ENCODE results near the gene SHOX. TPM values are rescaled to one million over a fixed set of nuclear protein-coding genes. Genes with fewer than 3 reads are reported as not detected.
"Not testable (repeated sequence)": the region's sequence is repeated elsewhere in the genome, so short reads cannot be mapped to it uniquely, and the experiment has no call there.

SHOX gene
- total RNA-seq, 4 donors from 2014 or later, result 0.17 TPM; not detected in 3

GRCh38 chrX:608088-608487, 22.5 kb upstream of the SHOX start:
- DNase-seq (ENCODE audit: extremely low spot score); H3K27me3 ChIP-seq; H3K4me3 ChIP-seq; H3K4me1 ChIP-seq; intact Hi-C loops (cut with DNase I); H3K36me3 ChIP-seq; H3K27ac ChIP-seq (replicated peaks in 1 of 4): not testable (repeated sequence)
- WGBS, result 78% methylated on average over 2 of the region's 3 CpGs
- peaks cover 0 to 28% (median 18%) of the 10 kb centered on the region in 4 donors for H3K9me3 ChIP-seq

GRCh38 chrX:614136-614535, 16.5 kb upstream of the SHOX start:
- DNase-seq (ENCODE audit: extremely low spot score), result peak; percentile 75

GRCh38 chrX:617401-617800, 13.2 kb upstream of the SHOX start:
- WGBS, result 40% methylated on average over 7 of the region's 7 CpGs
- no peak for TF ChIP-seq CTCF (IDR thresholded peaks at IDR 0.05)
- no peak overlapping the region for H3K27ac ChIP-seq (replicated peaks in 1 of 4)
- H3K4me3 ChIP-seq, result no peak overlapping the region
- intact Hi-C loops (cut with DNase I), result no loop called here
- peaks cover 0 to 8% (median 0%) of the 10 kb centered on the region in 4 donors for H3K9me3 ChIP-seq
- H3K27me3 ChIP-seq, result peaks cover 0 to 95% (median 22%) of the 10 kb centered on the region in 4 donors
- DNase-seq (ENCODE audit: extremely low spot score), result peak; percentile 86
- no peaks in the 10 kb centered on the region for H3K36me3 ChIP-seq
- no peaks in the 10 kb centered on the region for H3K4me1 ChIP-seq

More at GRCh38 chrX:614136-614535, 16.5 kb upstream of the SHOX start:
- no peak overlapping the region for H3K4me3 ChIP-seq
- intact Hi-C loops (cut with DNase I), result no loop called here
- no peaks in the 10 kb centered on the region for H3K4me1 ChIP-seq
- H3K27ac ChIP-seq (replicated peaks in 1 of 4), result no peak overlapping the region
- peaks cover 0 to 63% (median 9%) of the 10 kb centered on the region in 4 donors for H3K27me3 ChIP-seq
- no peaks in the 10 kb centered on the region for H3K36me3 ChIP-seq
- TF ChIP-seq EP300 (IDR thresholded peaks at IDR 0.05), result no peak
- TF ChIP-seq POLR2AphosphoS5 (IDR thresholded peaks at IDR 0.05), result no peak
- 80% methylated on average over 3 of the region's 5 CpGs for WGBS
- H3K9me3 ChIP-seq, result peaks cover 0 to 30% (median 18%) of the 10 kb centered on the region in 4 donors

GRCh38 chrX:617891-618290, 12.7 kb upstream of the SHOX start:
- WGBS, result 62% methylated on average over 8 of the region's 8 CpGs
- Histone ChIP-seq H3K27me3 (peaks cover 0 to 91% (median 22%) of the 10 kb centered on the region in 4 donors), H3K4me3 (no peak overlapping the region), H3K27ac (replicated peaks in 1 of 4) (no peak overlapping the region), H3K4me1 (no peaks in the 10 kb centered on the region), H3K9me3 (peaks cover 0 to 3% (median 0%) of the 10 kb centered on the region in 4 donors), H3K36me3 (no peaks in the 10 kb centered on the region)
- intact Hi-C loops (cut with DNase I), result no loop called here
- TF ChIP-seq POLR2AphosphoS5 (IDR thresholded peaks at IDR 0.05) (no peak), EP300 (IDR thresholded peaks at IDR 0.05) (no peak), CTCF (IDR thresholded peaks at IDR 0.05) (no peak), POLR2A (IDR thresholded peaks at IDR 0.05; ENCODE audit: low read depth) (no peak)
- DNase-seq (ENCODE audit: extremely low spot score), result no peak

- H3K4me3 ChIP-seq; H3K4me1 ChIP-seq; H3K27ac ChIP-seq (replicated peaks in 1 of 4); H3K36me3 ChIP-seq; DNase-seq (ENCODE audit: extremely low spot score); intact Hi-C loops (cut with DNase I); H3K9me3 ChIP-seq: not testable (repeated sequence)
- H3K27me3 ChIP-seq, result peaks cover 0 to 89% (median 22%) of the 10 kb centered on the region in 4 donors
Measured at GRCh38 chrX:618304-618703, 12.3 kb upstream of the SHOX start.

- 20% methylated on average over 3 of the region's 54 CpGs for WGBS
- peak; percentile 37 for DNase-seq (ENCODE audit: extremely low spot score)
- Histone ChIP-seq H3K27ac (replicated peaks in 1 of 4) (no peak overlapping the region), H3K4me1 (peaks cover 0 to 7% (median 5%) of the 10 kb centered on the region in 4 donors), H3K4me3 (no peak overlapping the region), H3K27me3 (peaks cover 0 to 89% (median 22%) of the 10 kb centered on the region in 4 donors), H3K9me3 (peaks cover 0 to 2% (median 0%) of the 10 kb centered on the region in 4 donors), H3K36me3 (no peaks in the 10 kb centered on the region)
- intact Hi-C loops (cut with DNase I), result no loop called here
- TF ChIP-seq POLR2AphosphoS5 (IDR thresholded peaks at IDR 0.05) (no peak), CTCF (IDR thresholded peaks at IDR 0.05) (no peak), POLR2A (IDR thresholded peaks at IDR 0.05; ENCODE audit: low read depth) (no peak), EP300 (IDR thresholded peaks at IDR 0.05) (no peak)
Measured at GRCh38 chrX:618761-619450, 11.7 kb upstream of the SHOX start.
